Neural crest cell (in vitro differentiated cells): ENCODE data around the gene TPO. TPM values are rescaled to one million over a fixed set of nuclear protein-coding genes. Genes with fewer than 3 reads are reported as not detected.

Source experiments
- DNase-seq: peaks from one replicate; pipeline ENCODE4 v3.0.0; 2021; ENCODE audit warnings: low read depth, mixed read lengths, low spot score
- H3K27ac Mint-ChIP-seq: one replicate; pipeline ENCODE4 v1.8.0; 2021; ENCODE audit warnings: mild to moderate bottlenecking, mixed read lengths; ENCODE audit not compliant: unreplicated experiment
- H3K27me3 Mint-ChIP-seq: 2 replicates; pipeline ENCODE4 v1.8.0; 2021; ENCODE audit warnings: low read depth, mild to moderate bottlenecking, mixed read lengths
- H3K36me3 Mint-ChIP-seq: 2 replicates; pipeline ENCODE4 v1.8.0; 2021; ENCODE audit warnings: low read depth, mild to moderate bottlenecking, mixed read lengths
- H3K4me1 Mint-ChIP-seq: 2 replicates; pipeline ENCODE4 v1.8.0; 2021; ENCODE audit warnings: mixed read lengths
- H3K4me3 Mint-ChIP-seq: one replicate; pipeline ENCODE4 v1.8.0; 2021; ENCODE audit warnings: mild to moderate bottlenecking, mixed read lengths
- H3K9me3 Mint-ChIP-seq: 2 replicates; pipeline ENCODE4 v1.8.0; 2021; ENCODE audit warnings: mixed read lengths
- CTCF ChIP-seq: fragments of 200-600 bp; sonication (generic); conservative IDR thresholded peaks from 2 replicates; pipeline ENCODE4 v1.5.0; 2021; ENCODE audit warnings: antibody characterized with exemption, mild to moderate bottlenecking
- total RNA-seq: library from RNA; stranded (reverse); gene quantifications from 2 replicates; pipeline ENCODE4 v1.2.1, GENCODE V29; 2021

The TPO gene
- total RNA-seq, 1 donor from 2014 or later = not detected

GRCh38 chr2:1509271-1510065 lies 96.2 kb downstream of the TPO start:
- no peak overlapping the region for H3K4me3 Mint-ChIP-seq
- peaks cover 19% of the 10 kb centered on the region for H3K27me3 Mint-ChIP-seq
- peak overlapping the region; percentile 35 for H3K27ac Mint-ChIP-seq
- DNase-seq = no peak
- no peaks in the 10 kb centered on the region for H3K36me3 Mint-ChIP-seq
- no peaks in the 10 kb centered on the region for H3K4me1 Mint-ChIP-seq
- TF ChIP-seq CTCF = no peak
- H3K9me3 Mint-ChIP-seq = peaks cover 5% of the 10 kb centered on the region

GRCh38 chr2:1510176-1510575 lies 96.9 kb downstream of the TPO start:
- Mint-ChIP-seq H3K4me3 (no peak overlapping the region), H3K36me3 (no peaks in the 10 kb centered on the region), H3K9me3 (peaks cover 5% of the 10 kb centered on the region), H3K27me3 (peaks cover 19% of the 10 kb centered on the region), H3K27ac (no peak overlapping the region), H3K4me1 (no peaks in the 10 kb centered on the region)
- DNase-seq = no peak
- TF ChIP-seq CTCF = no peak

GRCh38 chr2:1511455-1511854 lies 98.2 kb downstream of the TPO start:
- no peak for DNase-seq
- Mint-ChIP-seq H3K4me3 (no peak overlapping the region), H3K9me3 (peaks cover 5% of the 10 kb centered on the region), H3K27ac (no peak overlapping the region), H3K36me3 (no peaks in the 10 kb centered on the region), H3K27me3 (peaks cover 19% of the 10 kb centered on the region), H3K4me1 (no peaks in the 10 kb centered on the region)
- TF ChIP-seq CTCF = no peak

- peaks cover 19% of the 10 kb centered on the region for H3K27me3 Mint-ChIP-seq
- no peaks in the 10 kb centered on the region for H3K36me3 Mint-ChIP-seq
- no peak overlapping the region for H3K27ac Mint-ChIP-seq
- no peak for DNase-seq
- H3K9me3 Mint-ChIP-seq = peaks cover 5% of the 10 kb centered on the region
- no peak for TF ChIP-seq CTCF
- H3K4me1 Mint-ChIP-seq = no peaks in the 10 kb centered on the region
- H3K4me3 Mint-ChIP-seq = no peak overlapping the region
Observed at GRCh38 chr2:1512321-1513289, 99.3 kb downstream of the TPO start.

GRCh38 chr2:1514391-1515072 lies 101.3 kb downstream of the TPO start:
- peaks cover 6% of the 10 kb centered on the region for H3K27me3 Mint-ChIP-seq
- no peak overlapping the region for H3K4me3 Mint-ChIP-seq
- no peaks in the 10 kb centered on the region for H3K36me3 Mint-ChIP-seq
- no peaks in the 10 kb centered on the region for H3K4me1 Mint-ChIP-seq
- TF ChIP-seq CTCF = no peak
- DNase-seq = no peak
- no peak overlapping the region for H3K27ac Mint-ChIP-seq
- peaks cover 5% of the 10 kb centered on the region for H3K9me3 Mint-ChIP-seq
